Activated T-cell treated with anti-CD3 and anti-CD28 coated beads, Interleukin-2, amount 50 U/mL, for 48 hours (primary cell): ENCODE measurements around the gene MALRD1.

Experiments
- DNase-seq, 2 experiments: peaks; one replicate each; pipeline ENCODE4 v3.0.0-alpha.2; 2020

Gene MALRD1

GRCh38 chr10:19579761-19580545, 531.4 kb downstream of the MALRD1 start:
- DNase-seq: no peak

GRCh38 chr10:19580691-19581090, 532.1 kb downstream of the MALRD1 start:
- no peak for DNase-seq

DNA sequence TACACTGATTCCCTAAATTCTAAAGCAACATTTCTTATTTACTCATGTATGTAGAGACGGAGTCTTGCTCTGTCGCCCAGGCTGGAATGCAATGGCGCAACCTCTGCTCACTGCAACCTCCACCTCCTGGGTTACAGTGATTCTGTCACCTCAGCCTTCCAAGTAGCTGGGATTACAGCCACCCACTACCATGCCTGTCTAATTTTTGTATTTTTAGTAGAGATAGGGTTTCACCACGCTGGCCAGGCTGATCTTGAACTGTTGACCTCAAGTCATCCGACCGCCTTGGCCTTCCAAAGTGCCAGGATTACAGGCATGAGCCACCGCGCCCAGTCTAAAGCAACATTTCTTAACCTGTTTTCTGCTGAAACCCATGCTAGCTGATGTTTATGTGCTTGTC, 540.0 kb downstream of the MALRD1 start:
- no peak for DNase-seq

DNA sequence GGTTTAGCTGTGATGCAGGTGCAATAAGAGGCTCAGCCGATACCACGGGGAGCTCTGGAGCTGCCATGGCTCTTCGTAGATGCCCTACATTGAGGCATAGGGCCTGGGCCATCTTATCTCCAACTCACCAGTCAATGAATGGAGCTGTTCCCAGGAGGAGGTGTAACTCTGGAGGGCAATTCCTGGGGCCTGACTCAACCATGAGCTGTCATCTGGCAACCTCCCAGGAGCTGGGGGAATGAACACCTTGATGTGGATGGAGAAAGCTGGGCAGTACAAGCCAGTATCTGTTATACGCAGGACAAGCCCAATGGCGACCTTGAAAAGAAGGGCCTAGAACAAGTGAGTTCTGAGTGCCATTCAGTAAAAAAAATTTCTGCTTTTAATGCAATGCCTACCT, 543.7 kb downstream of the MALRD1 start:
- DNase-seq: no peak

DNA sequence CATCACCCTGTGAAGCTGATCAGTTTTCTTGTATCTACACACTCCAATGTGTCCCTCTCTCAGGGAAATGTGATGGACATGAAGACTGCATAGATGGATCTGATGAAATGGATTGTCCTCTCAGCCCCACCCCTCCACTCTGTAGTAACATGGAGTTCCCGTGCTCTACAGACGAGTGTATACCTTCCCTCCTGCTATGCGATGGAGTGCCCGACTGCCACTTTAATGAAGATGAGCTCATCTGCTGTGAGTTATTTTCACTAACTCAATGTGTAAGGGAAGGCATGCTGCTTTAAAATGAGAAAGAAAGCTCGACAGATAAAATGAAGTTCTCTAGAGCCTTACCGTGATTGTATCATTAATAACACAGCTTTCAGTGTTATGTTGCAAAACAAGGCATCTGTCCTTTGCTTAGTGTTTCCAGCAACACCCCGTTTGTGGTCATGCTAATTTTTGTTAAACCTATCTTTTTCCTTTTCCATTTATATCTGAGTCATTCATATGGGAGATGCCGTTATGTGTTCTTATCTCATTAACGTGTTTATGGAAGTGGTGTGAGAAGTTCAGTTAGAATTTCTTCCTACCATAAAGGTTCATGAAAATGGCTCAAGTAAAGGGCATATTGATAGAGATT, 546.7 kb downstream of the MALRD1 start:
- DNase-seq: no peak

DNA sequence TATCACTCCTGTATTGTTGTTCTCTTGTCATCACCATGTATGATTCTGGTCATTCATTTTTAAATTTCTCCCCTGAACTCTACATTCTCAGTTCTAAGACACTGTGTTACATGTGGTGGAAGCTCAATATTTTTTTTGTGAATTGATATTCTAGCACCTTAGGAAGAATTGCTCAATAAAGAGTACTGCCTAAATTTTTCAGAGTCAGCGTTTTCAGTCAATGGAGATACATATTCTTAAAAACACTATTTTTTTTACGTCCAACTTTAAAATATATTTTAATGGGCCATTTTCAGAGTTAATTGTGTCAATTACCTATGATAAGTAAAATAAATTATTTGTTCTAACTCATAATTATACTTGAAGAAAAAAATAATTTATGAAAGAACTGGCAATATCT, 557.2 kb downstream of the MALRD1 start:
- DNase-seq: no peak

- DNase-seq: no peak
Measured at GRCh38 chr10:19606968-19607367, 558.4 kb downstream of the MALRD1 start.

DNA sequence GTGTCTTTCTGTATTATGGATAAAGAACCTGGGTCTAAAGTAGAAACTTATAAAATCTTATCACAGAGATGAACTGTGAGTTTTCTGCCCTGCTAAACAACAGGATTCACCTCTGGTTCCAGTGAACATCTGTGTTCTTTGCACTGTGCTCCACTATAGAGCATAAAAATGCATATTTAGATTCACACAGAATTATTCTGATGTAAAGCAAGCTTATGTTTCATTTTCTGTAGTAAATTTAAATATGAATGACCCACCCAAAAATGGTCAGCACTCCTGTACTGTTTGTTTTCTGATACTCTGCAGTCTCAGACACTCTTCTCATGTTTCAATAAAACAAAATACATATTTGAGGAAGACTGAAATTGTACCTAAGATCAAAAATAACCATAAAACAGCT, 563.2 kb downstream of the MALRD1 start:
- DNase-seq: no peak

DNA sequence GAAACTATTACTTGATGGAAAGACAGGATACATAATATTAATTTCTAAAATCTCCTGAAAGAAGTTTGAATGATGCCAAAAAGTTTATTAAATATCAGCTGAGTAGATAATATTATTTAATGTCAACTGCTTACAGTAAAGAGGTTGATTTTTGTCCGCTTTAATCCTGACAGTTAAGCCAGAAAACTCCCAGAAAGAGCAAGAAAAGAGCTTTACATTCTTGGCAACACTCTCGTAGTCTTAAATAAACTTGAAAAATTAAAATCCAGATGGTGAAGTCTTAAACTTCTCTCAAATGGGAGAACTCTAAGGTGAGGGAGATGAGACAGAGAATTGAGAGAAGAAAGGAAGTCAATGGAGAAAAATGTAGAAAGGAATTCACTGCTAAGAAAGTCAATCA, 568.4 kb downstream of the MALRD1 start:
- no peak for DNase-seq

- DNase-seq: no peak
Measured at GRCh38 chr10:19620811-19621210, 572.2 kb downstream of the MALRD1 start.

DNA sequence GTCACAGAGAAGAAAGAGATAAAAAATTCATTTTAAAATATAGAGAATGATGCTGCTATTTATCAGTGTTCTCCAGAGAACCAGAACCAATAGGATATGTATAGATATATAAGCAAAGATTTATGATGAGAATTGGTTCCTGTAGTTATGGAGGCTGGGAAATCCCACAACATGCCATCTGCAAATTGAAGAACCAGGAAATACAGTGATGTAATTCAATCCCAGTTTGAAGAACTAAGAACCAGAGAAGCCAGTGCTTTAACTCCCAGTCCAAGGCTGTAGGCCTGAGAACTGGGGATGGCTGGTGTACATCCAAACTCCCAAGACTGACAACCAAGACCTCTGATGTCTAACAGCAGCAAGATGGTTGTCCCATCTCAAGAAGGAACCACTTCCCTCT, 574.7 kb downstream of the MALRD1 start:
- no peak for DNase-seq

DNA sequence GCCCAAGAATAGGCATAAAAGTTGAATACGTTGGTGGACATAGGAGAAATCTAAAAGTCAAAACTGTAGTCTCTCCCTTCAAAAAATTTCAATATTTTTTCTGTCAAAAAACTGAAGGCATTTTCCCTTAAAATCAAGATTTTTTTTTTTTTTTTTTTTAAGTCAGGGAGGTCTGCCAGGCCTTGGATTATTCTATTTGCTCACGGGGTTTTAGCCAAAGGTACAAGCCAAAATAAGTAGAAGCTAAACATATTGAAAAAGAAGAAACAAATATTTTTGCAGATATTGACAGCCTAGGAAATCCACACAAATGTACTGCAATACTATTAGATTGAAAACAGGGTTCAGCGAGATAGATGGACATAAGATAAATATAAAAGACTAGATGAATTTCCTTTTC, 577.6 kb downstream of the MALRD1 start:
- no peak for DNase-seq

GRCh38 chr10:19628767-19629560, 580.4 kb downstream of the MALRD1 start:
- DNase-seq: no peak

GRCh38 chr10:19629567-19629966, 581.0 kb downstream of the MALRD1 start:
- DNase-seq: no peak

- DNase-seq: no peak
Measured at GRCh38 chr10:19634163-19634562, 585.6 kb downstream of the MALRD1 start.

DNA sequence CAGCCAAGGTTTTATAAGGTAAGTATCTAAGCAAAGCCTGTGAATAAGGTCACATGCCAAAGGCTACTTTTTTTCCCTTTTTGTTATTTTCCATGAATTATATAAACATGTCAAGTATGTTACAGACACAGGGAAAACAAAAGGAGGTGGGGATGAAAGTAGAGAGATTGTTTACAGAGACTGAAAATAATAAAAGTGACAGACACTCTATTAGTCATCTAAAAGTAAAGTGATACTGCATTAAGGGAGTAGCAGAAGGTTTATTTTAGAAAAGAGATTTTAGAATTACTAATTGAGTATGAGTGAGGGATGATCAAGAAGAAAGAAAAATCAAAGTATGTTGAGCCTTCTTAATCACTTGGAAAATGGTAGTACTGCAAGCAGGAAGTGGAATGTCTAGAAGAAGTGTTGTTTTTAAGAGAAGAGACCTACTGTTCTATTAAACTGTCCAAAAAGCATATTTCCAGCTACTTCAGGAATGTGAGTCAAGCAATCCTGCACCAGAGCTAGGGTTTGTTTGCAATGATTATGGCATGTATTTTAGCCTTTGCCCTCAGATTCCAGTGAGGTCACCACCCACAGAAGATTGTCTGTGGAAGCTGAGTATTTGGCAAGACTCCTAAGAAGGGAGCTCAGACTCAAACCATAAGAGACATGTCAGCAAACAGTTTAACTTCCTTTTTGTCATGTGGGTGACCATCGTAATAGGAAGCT, 589.7 kb downstream of the MALRD1 start:
- no peak for DNase-seq

GRCh38 chr10:19638896-19639233, 590.3 kb downstream of the MALRD1 start:
- DNase-seq: no peak

- DNase-seq: no peak
Measured at GRCh38 chr10:19640566-19641263, 592.1 kb downstream of the MALRD1 start.

GRCh38 chr10:19651549-19651948, 602.9 kb downstream of the MALRD1 start:
- DNase-seq: no peak

DNA sequence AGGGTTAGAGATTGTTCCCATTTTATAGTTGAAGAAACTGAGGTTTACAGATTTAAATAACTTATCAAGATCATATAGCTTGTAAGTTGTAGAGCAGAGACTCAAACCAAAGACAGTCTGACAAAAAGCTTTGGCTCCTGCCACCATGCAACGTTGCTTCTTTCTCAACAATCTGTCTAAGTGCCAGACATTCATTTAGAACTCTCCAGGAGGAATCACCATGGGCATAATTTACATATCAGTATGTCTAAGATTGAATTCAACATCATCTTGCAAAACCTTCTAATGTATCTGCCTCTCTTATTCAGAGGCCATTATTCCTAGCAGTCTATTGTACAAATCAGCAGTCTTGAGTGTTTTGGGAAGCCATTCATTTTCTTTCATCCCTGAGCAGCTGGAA, 604.1 kb downstream of the MALRD1 start:
- no peak for DNase-seq

GRCh38 chr10:19653931-19654330, 605.3 kb downstream of the MALRD1 start:
- no peak for DNase-seq

- no peak for DNase-seq
Measured at GRCh38 chr10:19654576-19654975, 606.0 kb downstream of the MALRD1 start.
